ENCODE results near the gene C3orf85.

The C3orf85 gene

GRCh38 chr3:109136523-109136922 is at the start of gene C3orf85:
Gene C3orf85 (plus strand): TSS chr3:109136719. CDS start chr3:109136848, 129 bp downstream.
- H3K4me3 ChIP-seq (ENCODE audit: low read depth, low read length) = no peak within 1 kb of the TSS
- DNase-seq (ENCODE audit: low read depth, low spot score) = no peak
- in situ Hi-C loops (cut with HindIII; ENCODE audit: low sequenced_read_pairs) = no loop called here
- TF ChIP-seq, protein P1, sequence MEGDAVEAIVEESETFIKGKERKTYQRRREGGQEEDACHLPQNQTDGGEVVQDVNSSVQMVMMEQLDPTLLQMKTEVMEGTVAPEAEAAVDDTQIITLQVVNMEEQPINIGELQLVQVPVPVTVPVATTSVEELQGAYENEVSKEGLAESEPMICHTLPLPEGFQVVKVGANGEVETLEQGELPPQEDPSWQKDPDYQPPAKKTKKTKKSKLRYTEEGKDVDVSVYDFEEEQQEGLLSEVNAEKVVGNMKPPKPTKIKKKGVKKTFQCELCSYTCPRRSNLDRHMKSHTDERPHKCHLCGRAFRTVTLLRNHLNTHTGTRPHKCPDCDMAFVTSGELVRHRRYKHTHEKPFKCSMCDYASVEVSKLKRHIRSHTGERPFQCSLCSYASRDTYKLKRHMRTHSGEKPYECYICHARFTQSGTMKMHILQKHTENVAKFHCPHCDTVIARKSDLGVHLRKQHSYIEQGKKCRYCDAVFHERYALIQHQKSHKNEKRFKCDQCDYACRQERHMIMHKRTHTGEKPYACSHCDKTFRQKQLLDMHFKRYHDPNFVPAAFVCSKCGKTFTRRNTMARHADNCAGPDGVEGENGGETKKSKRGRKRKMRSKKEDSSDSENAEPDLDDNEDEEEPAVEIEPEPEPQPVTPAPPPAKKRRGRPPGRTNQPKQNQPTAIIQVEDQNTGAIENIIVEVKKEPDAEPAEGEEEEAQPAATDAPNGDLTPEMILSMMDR (IDR thresholded peaks at IDR 0.05; ENCODE audit: low read depth, low read length) = no peak

GRCh38 chr3:109089265-109089664 is 47.3 kb upstream of the C3orf85 start:
- TF ChIP-seq, protein P1 (IDR thresholded peaks at IDR 0.05; ENCODE audit: low read depth, low read length) = no peak
- no peak for DNase-seq (ENCODE audit: low read depth, low spot score)
- in situ Hi-C loops (cut with HindIII; ENCODE audit: low sequenced_read_pairs) = no loop called here
- H3K4me3 ChIP-seq (ENCODE audit: low read depth, low read length) = no peak overlapping the region

DNA sequence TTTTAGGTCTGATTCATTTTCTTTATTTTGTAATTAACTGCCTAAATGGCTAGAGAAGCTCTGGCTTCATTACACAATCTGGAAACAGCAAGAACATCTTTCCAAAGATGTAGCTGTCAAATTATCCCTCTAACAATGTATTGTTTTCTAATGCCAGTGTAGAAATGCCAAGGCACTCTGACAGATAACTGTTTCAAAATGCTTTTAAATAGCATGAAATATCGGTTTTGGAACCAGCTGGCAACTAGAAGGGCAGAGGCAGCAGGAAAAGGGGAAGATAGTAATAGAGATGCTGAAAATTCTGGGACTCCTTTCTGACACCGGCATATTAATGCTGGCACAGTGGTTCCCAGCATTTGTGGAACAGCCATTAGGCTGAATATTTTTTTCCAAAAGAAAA is 44.7 kb upstream of the C3orf85 start:
- in situ Hi-C loops (cut with HindIII; ENCODE audit: low sequenced_read_pairs) = no loop called here
- DNase-seq (ENCODE audit: low read depth, low spot score) = no peak
- TF ChIP-seq, protein P1 (IDR thresholded peaks at IDR 0.05; ENCODE audit: low read depth, low read length) = no peak

GRCh38 chr3:109093561-109093960 is 43.0 kb upstream of the C3orf85 start:
- TF ChIP-seq, protein P1 (IDR thresholded peaks at IDR 0.05; ENCODE audit: low read depth, low read length) = no peak
- no peak for DNase-seq (ENCODE audit: low read depth, low spot score)
- no peak overlapping the region for H3K4me3 ChIP-seq (ENCODE audit: low read depth, low read length)
- in situ Hi-C loops (cut with HindIII; ENCODE audit: low sequenced_read_pairs) = no loop called here

More for the DNA sequence above, 44.7 kb upstream of the C3orf85 start:
- H3K4me3 ChIP-seq (ENCODE audit: low read depth, low read length) = no peak overlapping the region

GRCh38 chr3:109095166-109095565 is 41.4 kb upstream of the C3orf85 start:
- DNase-seq (ENCODE audit: low read depth, low spot score) = no peak
- TF ChIP-seq, protein P1 (IDR thresholded peaks at IDR 0.05; ENCODE audit: low read depth, low read length) = no peak
- H3K4me3 ChIP-seq (ENCODE audit: low read depth, low read length) = no peak overlapping the region
- in situ Hi-C loops (cut with HindIII; ENCODE audit: low sequenced_read_pairs) = no loop called here

- TF ChIP-seq, protein P1 (IDR thresholded peaks at IDR 0.05; ENCODE audit: low read depth, low read length) = peak; percentile 10
- in situ Hi-C loops (cut with HindIII; ENCODE audit: low sequenced_read_pairs) = no loop called here
- DNase-seq (ENCODE audit: low read depth, low spot score) = no peak
- no peak overlapping the region for H3K4me3 ChIP-seq (ENCODE audit: low read depth, low read length)
These were observed 38.4 kb upstream of the C3orf85 start for GRCh38 chr3:109098079-109098644.

Data from astrocyte of the spinal cord (primary cell).